Natural killer cell (primary cell): ENCODE measurements around the gene MED19. TPM values are rescaled to one million over a fixed set of nuclear protein-coding genes. Genes with fewer than 3 reads are reported as not detected.
"Not testable (repeated sequence)": the region's sequence is repeated elsewhere in the genome, so short reads cannot be mapped to it uniquely, and the experiment has no call there.

Source experiments
- ATAC-seq, 3 donors: fragments of 150-1000 bp in 2 of 3; fragments of 200-7000 bp in 1 of 3; cut with Tn5 transposase; 1 replicate in 1 of 3; 2 replicates in 2 of 3; pipeline ENCODE4 v1.10.0; 2021; ENCODE audit warnings: mild to moderate bottlenecking in 2 of 3, moderate library complexity in 2 of 3
- DNase-seq, 2 donors: peaks; one replicate each; pipeline versions ENCODE4 v3.0.0 to v3.0.0-alpha.2; 2013 to 2021; ENCODE audit warnings: mixed read lengths in 1 of 2
- H3K27ac ChIP-seq: one replicate; pipeline ENCODE4 v1.5.1; 2013; ENCODE audit warnings: mild to moderate bottlenecking, low read length
- H3K27me3 ChIP-seq: one replicate; pipeline ENCODE4 v1.6.1; 2013; ENCODE audit warnings: low read length; ENCODE audit not compliant: control insufficient read depth, insufficient read depth
- H3K36me3 ChIP-seq: one replicate; pipeline ENCODE4 v1.6.1; 2013; ENCODE audit warnings: low read length; ENCODE audit not compliant: control insufficient read depth, insufficient read depth
- H3K4me1 ChIP-seq: one replicate; pipeline ENCODE4 v1.6.1; 2013; ENCODE audit warnings: low read length; ENCODE audit not compliant: control insufficient read depth, insufficient read depth
- H3K4me3 ChIP-seq: one replicate; pipeline ENCODE4 v1.5.1; 2013; ENCODE audit warnings: low read length
- H3K9me3 ChIP-seq: one replicate; pipeline ENCODE4 v1.6.1; 2013; ENCODE audit warnings: low read length; ENCODE audit not compliant: control insufficient read depth, insufficient read depth
- H3K27ac Mint-ChIP-seq, 2 donors: one replicate each; pipeline ENCODE4 v1.8.0; 2022; ENCODE audit warnings: mild to moderate bottlenecking in 2 of 2, mixed read lengths in 2 of 2, moderate library complexity in 1 of 2
- H3K27me3 Mint-ChIP-seq, 2 donors: one replicate each; pipeline ENCODE4 v1.8.0; 2022; ENCODE audit warnings: low read depth in 2 of 2, mixed read lengths in 2 of 2
- H3K36me3 Mint-ChIP-seq: one replicate; pipeline ENCODE4 v1.8.0; 2022; ENCODE audit warnings: mixed read lengths
- H3K4me1 Mint-ChIP-seq, 2 donors: one replicate each; pipeline ENCODE4 v1.8.0; 2022; ENCODE audit warnings: mixed read lengths in 2 of 2
- H3K4me3 Mint-ChIP-seq: one replicate; pipeline ENCODE4 v1.8.0; 2022; ENCODE audit warnings: mild to moderate bottlenecking, moderate library complexity, mixed read lengths
- H3K9me3 Mint-ChIP-seq, 2 donors: one replicate each; pipeline ENCODE4 v1.8.0; 2022; ENCODE audit warnings: mixed read lengths in 2 of 2
- WGBS: methylation state at CpG from one replicate; pipeline ENCODE4 v1.1.7; 2013; ENCODE audit warnings: missing lambda C conversion rate; ENCODE audit not compliant: insufficient coverage; 5-methylcytosine and 5-hydroxymethylcytosine counted together
- intact Hi-C: fragments of 100-400 bp; cut with micrococcal nuclease; formaldehyde crosslinking; loops from one replicate; pipeline ENCODE4 v1.14.2; 2022
- total RNA-seq, 4 donors: library from RNA; stranded (reverse); fragments of 120-200 nt in 1 of 4; gene quantifications; one replicate each; pipeline versions ENCODE4 v1.2.3 to v1.2.4, GENCODE V29; 2013 to 2022
- TF ChIP-seq, protein P1 (sequence below): fragments of 200-600 bp; IDR thresholded peaks from one replicate; pipeline ENCODE4 v1.8.0; 2022; ENCODE audit warnings: antibody characterized with exemption

Gene MED19
- total RNA-seq, 3 donors from 2014 or later (not counting 1 experiment from before 2014, with no cell fraction given): 11.0 to 15.1 (median 13.3) TPM

DNA sequence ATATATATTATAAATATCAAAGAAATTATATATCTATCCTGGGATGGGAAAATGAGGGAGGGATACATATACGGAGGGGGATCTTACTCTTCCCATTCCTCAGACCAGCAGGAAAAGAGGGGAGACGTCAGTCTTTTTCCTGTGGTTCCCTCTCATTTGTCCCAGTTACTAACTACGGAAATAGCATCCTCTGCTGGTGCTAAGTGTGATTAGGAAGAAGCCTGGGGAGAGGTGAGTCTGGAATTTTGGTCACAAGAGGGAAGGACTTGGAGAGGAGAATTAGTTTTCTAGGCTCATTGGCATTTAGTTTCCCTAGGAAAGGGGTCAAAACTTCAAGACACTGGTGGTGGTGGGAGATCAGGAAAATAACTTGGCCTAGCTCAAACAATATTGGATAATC lies 11.6 kb downstream of the MED19 start:
- no peaks in the 10 kb centered on the region for H3K27me3 ChIP-seq
- 100% methylated on average over 1 of the region's 3 CpGs for WGBS
- peaks cover 65% of the 10 kb centered on the region for H3K36me3 ChIP-seq
- no peak overlapping the region for H3K27ac ChIP-seq
- no peak overlapping the region for H3K4me3 Mint-ChIP-seq
- intact Hi-C loops: no loop called here
- no peaks in the 10 kb centered on the region for H3K9me3 Mint-ChIP-seq
- H3K4me3 ChIP-seq: no peak overlapping the region
- no peak for ATAC-seq
- no peaks in the 10 kb centered on the region for H3K4me1 ChIP-seq
- TF ChIP-seq, protein P1, sequence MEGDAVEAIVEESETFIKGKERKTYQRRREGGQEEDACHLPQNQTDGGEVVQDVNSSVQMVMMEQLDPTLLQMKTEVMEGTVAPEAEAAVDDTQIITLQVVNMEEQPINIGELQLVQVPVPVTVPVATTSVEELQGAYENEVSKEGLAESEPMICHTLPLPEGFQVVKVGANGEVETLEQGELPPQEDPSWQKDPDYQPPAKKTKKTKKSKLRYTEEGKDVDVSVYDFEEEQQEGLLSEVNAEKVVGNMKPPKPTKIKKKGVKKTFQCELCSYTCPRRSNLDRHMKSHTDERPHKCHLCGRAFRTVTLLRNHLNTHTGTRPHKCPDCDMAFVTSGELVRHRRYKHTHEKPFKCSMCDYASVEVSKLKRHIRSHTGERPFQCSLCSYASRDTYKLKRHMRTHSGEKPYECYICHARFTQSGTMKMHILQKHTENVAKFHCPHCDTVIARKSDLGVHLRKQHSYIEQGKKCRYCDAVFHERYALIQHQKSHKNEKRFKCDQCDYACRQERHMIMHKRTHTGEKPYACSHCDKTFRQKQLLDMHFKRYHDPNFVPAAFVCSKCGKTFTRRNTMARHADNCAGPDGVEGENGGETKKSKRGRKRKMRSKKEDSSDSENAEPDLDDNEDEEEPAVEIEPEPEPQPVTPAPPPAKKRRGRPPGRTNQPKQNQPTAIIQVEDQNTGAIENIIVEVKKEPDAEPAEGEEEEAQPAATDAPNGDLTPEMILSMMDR: no peak
- H3K27ac Mint-ChIP-seq: no peak overlapping the region
- H3K36me3 Mint-ChIP-seq: peaks cover 13% of the 10 kb centered on the region
- no peaks in the 10 kb centered on the region for H3K4me1 Mint-ChIP-seq
- no peaks in the 10 kb centered on the region for H3K9me3 ChIP-seq
- DNase-seq: no peak
- no peaks in the 10 kb centered on the region for H3K27me3 Mint-ChIP-seq

DNA sequence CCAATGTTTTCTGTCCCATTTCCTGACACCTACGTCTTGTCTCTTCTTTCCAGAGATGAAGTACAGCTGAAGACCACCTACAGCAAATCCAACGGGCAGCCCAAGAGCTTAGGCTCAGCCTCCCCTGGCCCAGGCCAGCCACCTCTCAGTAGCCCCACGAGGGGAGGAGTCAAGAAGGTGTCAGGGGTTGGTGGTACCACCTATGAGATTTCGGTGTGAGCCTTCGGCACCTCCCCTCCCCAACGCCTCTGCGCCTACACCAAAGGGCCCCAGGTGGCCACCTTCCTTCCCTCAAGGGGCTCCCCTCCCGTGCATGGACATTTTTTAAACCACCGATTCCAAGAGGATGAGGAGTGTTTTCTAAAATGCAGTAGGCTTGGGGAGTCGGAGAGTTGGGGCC lies 12.2 kb downstream of the MED19 start:
- Histone ChIP-seq H3K4me3 (no peak overlapping the region), H3K9me3 (no peaks in the 10 kb centered on the region), H3K27ac (no peak overlapping the region), H3K4me1 (no peaks in the 10 kb centered on the region), H3K27me3 (no peaks in the 10 kb centered on the region), H3K36me3 (peaks cover 65% of the 10 kb centered on the region)
- WGBS: 86% methylated on average over 3 of the region's 10 CpGs
- Mint-ChIP-seq H3K9me3 (no peaks in the 10 kb centered on the region), H3K27me3 (no peaks in the 10 kb centered on the region), H3K27ac (no peak overlapping the region), H3K4me3 (no peak overlapping the region), H3K4me1 (no peaks in the 10 kb centered on the region), H3K36me3 (peaks cover 15% of the 10 kb centered on the region)
- ATAC-seq: no peak
- intact Hi-C loops: no loop called here
- TF ChIP-seq, protein P1: no peak
- DNase-seq: no peak

DNA sequence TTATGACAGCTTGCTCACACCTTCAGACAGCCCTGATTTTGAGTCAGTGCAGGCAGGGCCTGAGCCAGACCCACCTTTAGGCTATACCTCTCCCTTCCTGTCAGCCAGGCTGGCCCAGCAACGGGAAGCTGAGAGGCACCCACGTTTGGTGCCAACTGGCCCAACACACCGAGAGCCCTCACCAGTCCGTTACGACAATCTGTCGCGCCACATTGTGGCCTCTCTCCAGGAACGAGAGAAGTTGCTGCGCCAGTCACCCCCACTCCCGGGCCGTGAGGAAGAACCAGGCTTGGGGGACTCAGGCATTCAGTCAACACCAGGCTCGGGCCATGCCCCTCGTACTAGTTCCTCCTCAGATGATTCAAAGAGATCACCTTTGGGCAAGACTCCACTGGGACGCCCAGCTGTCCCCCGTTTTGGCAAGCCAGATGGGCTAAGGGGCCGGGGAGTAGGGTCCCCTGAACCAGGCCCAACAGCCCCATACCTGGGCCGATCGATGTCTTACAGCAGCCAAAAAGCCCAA lies 13.1 kb downstream of the MED19 start:
- intact Hi-C loops: no loop called here
- no peaks in the 10 kb centered on the region for H3K4me1 Mint-ChIP-seq
- H3K27me3 Mint-ChIP-seq: no peaks in the 10 kb centered on the region
- no peaks in the 10 kb centered on the region for H3K9me3 Mint-ChIP-seq
- WGBS: 97% methylated on average over 18 of the region's 18 CpGs
- Histone ChIP-seq H3K4me3 (no peak overlapping the region), H3K27me3 (no peaks in the 10 kb centered on the region), H3K9me3 (no peaks in the 10 kb centered on the region), H3K36me3 (peaks cover 64% of the 10 kb centered on the region), H3K27ac (no peak overlapping the region), H3K4me1 (no peaks in the 10 kb centered on the region)
- peaks cover 15% of the 10 kb centered on the region for H3K36me3 Mint-ChIP-seq
- TF ChIP-seq, protein P1: no peak
- ATAC-seq: no peak
- no peak overlapping the region for H3K4me3 Mint-ChIP-seq
- peak overlapping the region in 1 of 2 donors; percentile 36 for H3K27ac Mint-ChIP-seq
- no peak for DNase-seq

DNA sequence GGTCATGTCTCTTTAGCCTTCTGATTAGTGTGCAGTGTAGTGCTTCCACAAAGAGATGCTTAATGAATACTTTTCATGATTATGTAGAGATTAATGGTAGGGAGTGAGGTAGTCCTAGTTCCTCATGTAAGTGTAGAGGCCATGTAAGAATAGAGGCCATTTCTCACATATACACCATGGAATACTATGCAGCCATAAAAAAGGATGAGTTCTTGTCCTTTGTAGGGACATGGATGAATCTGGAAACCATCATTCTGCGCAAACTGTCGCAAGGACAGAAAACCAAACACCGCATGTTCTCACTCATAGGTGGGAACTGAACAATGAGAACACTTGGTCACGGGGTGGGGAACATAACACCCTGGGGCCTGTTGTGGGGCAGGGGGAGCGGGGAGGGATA lies 21.5 kb downstream of the MED19 start:
- H3K4me1 ChIP-seq, H3K4me3 ChIP-seq, H3K9me3 ChIP-seq, H3K27me3 ChIP-seq, H3K4me3 Mint-ChIP-seq, H3K27ac ChIP-seq, intact Hi-C loops, H3K9me3 Mint-ChIP-seq, H3K36me3 Mint-ChIP-seq, DNase-seq, H3K4me1 Mint-ChIP-seq, H3K27ac Mint-ChIP-seq, H3K27me3 Mint-ChIP-seq, ATAC-seq: not testable (repeated sequence)
- 99% methylated on average over 4 of the region's 5 CpGs for WGBS
- H3K36me3 ChIP-seq: peaks cover 67% of the 10 kb centered on the region
